NCI-H748 treated with DMSO at 0.1 percent for 48 hours (cell line): ENCODE results near the gene CCNA1.

Source experiments
- DNase-seq: peaks from one replicate; lab custom pipeline; 2025; lab: John Stamatoyannopoulos, UW

The CCNA1 gene

DNA sequence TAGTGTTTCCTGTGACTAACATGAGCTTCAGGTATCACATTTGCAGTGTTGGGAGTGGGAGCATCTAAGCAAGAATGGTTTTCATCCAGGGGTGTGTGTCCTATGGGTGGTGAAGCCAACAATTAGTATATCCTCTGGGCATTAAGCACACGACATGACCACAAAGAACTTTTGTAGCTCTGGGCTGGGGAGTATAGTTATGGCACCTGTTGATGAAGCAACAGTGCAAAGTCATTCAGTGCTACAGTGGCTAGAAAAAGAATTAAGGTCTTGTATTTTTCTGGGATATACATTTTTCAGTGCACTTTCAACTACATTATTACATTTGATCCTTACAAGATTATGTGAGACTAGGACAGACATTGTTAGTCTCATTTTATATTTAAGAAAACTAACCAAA, 21.8 kb downstream of the CCNA1 start:
- DNase-seq = no peak

DNA sequence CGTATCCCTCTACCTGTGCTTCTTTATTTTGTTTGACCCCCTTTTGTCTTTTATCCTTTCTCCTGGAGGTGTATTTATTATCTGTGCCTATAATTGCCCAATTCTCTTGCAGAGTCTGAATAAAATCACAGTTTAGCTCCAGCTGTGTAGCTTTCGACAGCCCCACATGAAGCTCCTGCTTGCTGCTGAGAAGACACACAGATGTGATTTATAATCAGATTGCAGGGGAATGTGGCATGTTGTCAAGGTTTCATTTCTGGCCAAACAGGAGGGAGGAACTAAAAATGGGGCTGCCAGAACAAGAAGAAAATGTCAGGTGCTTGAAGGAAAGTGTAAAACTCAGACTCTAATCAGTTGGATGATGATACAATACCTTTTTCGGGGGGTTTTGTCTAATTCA, 22.7 kb downstream of the CCNA1 start:
- no peak for DNase-seq

DNA sequence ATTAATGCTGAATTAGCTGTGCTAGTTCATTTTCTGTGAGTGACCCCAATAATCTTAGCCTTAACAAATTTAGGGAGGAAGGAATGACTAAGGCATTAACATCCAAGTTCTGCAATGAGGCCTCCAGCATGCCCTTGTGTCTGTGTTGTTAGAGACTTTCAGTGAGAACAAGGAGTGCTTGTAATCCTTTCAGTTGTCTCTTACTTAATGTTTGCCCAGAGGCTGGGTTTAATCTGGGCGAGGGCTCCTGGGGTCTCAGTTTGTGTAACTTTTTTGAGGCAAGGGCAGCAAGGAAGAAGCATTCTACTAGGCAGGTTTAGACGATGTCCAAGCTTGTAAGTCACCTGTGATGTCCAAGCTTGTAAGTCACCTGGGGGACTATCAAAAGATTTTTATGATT, 24.3 kb downstream of the CCNA1 start:
- DNase-seq = no peak

- no peak for DNase-seq
These were observed 29.2 kb downstream of the CCNA1 start for GRCh38 chr13:36461506-36461905.

- DNase-seq = no peak
These were observed 43.2 kb downstream of the CCNA1 start for GRCh38 chr13:36475468-36475867.

DNA sequence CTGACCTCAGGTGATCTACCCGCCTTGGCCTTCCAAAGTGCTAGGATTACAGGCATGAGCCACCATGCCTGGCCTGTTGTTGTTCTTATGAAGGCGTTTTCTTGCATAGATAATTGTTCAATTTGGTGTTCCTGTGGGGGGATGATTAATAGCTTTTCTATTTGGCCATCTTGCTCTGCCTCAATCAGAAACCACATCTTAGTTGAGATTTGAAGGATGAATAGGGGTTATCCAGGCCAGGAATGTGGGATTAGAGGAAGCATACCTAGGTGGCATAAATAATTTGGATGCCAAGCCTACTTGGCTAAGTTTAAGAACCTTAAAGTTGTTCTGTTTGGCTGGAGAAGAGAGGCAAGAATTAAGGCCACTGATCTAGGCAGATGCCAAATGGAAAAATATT, 44.4 kb downstream of the CCNA1 start:
- no peak for DNase-seq

DNA sequence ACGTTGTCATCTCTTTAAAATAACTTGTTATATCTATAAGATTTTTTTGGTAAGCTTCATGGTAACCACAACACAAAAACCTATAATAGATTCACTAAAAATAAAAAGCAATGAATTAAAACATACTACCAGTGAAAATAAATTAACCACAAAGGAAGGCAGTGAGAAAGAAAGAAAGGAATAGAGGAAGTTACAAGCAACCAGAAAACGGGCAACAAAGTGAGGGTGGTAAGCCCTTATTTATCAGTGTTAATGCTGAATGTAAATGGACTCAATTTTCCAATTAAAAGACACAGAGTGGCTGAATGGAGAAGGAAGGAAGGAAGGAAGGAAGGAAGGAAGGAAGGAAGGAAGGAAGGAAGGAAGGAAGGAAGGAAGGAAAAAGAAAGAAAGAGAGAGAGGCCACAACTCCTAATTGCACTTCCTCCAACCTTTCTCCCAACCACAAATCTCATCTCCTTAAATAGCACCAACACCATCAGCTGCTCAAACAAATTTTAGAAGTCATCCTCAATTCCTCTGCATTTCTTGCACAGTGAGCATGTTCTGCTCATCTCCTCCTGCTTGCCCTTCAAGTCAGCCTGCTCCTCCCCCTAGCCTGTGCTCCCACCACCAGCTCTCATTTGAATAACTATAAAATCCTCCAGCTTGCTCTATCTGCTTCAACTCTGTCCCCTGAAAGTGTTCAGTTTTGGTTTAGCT, 48.6 kb downstream of the CCNA1 start:
- DNase-seq = no peak

GRCh38 chr13:36490055-36490454, 57.8 kb downstream of the CCNA1 start:
- DNase-seq = no peak
